ENCODE results near the gene TM9SF1. TPM values are rescaled to one million over a fixed set of nuclear protein-coding genes. Genes with fewer than 3 reads are reported as not detected.
"Not testable (repeated sequence)": the region's sequence is repeated elsewhere in the genome, so short reads cannot be mapped to it uniquely, and the experiment has no call there.

Gene TM9SF1
- total and polyA plus RNA-seq, 2 of the 13 experiments (the other 11 are each of a cell fraction or from before 2014, with no cell fraction given): 83.2 to 110 TPM

DNA sequence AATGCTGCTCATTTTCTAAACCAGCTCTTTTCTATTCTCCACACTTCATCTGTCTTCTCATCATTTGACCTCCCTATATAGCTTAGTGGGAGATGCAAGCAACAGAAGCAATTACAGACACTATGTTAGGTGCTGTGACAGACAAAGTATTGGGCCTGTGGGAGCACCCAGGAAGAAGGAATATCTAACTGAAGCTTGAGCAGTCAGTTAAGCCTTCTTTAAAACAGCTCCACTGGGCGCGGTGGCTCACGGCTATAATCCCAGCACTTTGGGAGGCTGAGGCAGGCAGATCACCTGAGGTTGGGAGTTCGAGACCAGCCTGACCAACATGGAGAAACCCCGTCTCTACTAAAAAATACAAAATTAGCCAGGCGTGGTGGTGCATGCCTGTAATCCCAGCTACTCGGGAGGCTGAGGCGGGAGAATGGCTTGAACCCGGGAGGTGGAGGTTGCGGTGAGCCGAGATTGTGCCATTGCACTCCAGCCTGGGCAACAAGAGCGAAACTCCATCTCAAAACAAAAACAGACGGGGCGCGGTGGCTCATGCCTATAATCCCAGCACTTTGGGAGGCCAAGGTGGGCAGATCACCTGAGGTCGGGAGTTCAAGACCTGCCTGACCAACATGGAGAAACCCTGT is 8.1 kb upstream of the TM9SF1 start (continued):
- TF ChIP-seq, protein P1, sequence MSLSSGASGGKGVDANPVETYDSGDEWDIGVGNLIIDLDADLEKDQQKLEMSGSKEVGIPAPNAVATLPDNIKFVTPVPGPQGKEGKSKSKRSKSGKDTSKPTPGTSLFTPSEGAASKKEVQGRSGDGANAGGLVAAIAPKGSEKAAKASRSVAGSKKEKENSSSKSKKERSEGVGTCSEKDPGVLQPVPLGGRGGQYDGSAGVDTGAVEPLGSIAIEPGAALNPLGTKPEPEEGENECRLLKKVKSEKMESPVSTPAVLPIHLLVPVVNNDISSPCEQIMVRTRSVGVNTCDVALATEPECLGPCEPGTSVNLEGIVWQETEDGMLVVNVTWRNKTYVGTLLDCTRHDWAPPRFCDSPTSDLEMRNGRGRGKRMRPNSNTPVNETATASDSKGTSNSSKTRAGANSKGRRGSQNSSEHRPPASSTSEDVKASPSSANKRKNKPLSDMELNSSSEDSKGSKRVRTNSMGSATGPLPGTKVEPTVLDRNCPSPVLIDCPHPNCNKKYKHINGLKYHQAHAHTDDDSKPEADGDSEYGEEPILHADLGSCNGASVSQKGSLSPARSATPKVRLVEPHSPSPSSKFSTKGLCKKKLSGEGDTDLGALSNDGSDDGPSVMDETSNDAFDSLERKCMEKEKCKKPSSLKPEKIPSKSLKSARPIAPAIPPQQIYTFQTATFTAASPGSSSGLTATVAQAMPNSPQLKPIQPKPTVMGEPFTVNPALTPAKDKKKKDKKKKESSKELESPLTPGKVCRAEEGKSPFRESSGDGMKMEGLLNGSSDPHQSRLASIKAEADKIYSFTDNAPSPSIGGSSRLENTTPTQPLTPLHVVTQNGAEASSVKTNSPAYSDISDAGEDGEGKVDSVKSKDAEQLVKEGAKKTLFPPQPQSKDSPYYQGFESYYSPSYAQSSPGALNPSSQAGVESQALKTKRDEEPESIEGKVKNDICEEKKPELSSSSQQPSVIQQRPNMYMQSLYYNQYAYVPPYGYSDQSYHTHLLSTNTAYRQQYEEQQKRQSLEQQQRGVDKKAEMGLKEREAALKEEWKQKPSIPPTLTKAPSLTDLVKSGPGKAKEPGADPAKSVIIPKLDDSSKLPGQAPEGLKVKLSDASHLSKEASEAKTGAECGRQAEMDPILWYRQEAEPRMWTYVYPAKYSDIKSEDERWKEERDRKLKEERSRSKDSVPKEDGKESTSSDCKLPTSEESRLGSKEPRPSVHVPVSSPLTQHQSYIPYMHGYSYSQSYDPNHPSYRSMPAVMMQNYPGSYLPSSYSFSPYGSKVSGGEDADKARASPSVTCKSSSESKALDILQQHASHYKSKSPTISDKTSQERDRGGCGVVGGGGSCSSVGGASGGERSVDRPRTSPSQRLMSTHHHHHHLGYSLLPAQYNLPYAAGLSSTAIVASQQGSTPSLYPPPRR (CRISPR knock-in tag; IDR thresholded peaks at IDR 0.05; ENCODE audit: borderline replicate concordance): 0 out of 2 replicates have a peak, but pooled peaks have one; percentile 55
- TF ChIP-seq MED1 (CRISPR knock-in tag; IDR thresholded peaks at IDR 0.05): 0 out of 2 replicates have a peak, but pooled peaks have one; percentile 13
- TF ChIP-seq SAFB2 (CRISPR knock-in tag; IDR thresholded peaks at IDR 0.05; ENCODE audit: borderline replicate concordance, low read depth): peak; percentile 53; the same call in 1 of the 2 replicates
- 0 out of 2 replicates have a peak, but pooled peaks have one; percentile 37 for TF ChIP-seq ZNF230 (CRISPR knock-in tag; IDR thresholded peaks at IDR 0.05)
- 0 out of 2 replicates have a peak, but pooled peaks have one; percentile 27 for TF ChIP-seq ZNF326 (CRISPR knock-in tag; IDR thresholded peaks at IDR 0.05; ENCODE audit: borderline replicate concordance)
- TF ChIP-seq ZNF558 (CRISPR knock-in tag; IDR thresholded peaks at IDR 0.05; ENCODE audit: borderline replicate concordance): 0 out of 2 replicates have a peak, but pooled peaks have one; percentile 48

DNA sequence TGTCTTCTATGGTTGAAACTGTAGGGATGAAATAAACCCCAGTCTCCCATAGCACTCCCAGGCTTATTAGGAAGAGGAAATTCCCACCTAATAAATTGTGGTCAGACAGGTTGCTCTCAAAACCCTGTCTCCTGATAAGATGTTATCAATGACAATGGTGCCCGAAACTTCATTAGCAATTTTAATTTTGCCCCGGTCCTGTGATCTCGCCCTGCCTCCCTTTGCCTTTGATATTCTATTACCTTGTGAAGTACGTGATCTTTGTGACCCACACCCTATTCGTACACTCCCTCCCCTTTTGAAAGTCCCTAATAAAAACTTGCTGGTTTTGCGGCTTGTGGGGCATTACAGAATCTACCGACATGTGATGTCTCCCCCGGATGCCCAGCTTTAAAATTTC is 7.3 kb upstream of the TM9SF1 start:
- CTCF ChIA-PET (ENCODE audit: low intra/inter-chr PET ratio, low total read pairs); H3K9ac ChIP-seq (ENCODE audit: insufficient read depth, low read depth, low read length); H3K79me2 ChIP-seq (ENCODE audit: insufficient read depth, low read length); FAIRE-seq; H3K4me2 ChIP-seq (ENCODE audit: low read depth, low read length); H3K27ac ChIP-seq (ENCODE audit: extremely low read length, insufficient read depth, low read length); H2AFZ ChIP-seq (ENCODE audit: low read length); H4K20me1 ChIP-seq (ENCODE audit: insufficient read depth, low read length); H3K27me3 ChIP-seq (ENCODE audit: control insufficient read depth in 1 of 2, insufficient read depth in 2 of 2, low read length in 2 of 2); intact Hi-C loops (cut with micrococcal nuclease; ENCODE audit: unreplicated experiment); BruUV-seq (replicated peaks); DNase-seq (ENCODE audit: low spot score); H3K9me3 ChIP-seq (ENCODE audit: low read length); in situ Hi-C loops (cut with HindIII; ENCODE audit: extremely low pct_ligation_motif_present, low pct_unique_long_range_greater_than_20kb); ATAC-seq; H3K4me3 ChIP-seq (replicated peaks in 1 of 3; ENCODE audit: insufficient read depth in 1 of 3, low read depth in 2 of 3, low read length in 3 of 3): not testable (repeated sequence)
- Histone ChIP-seq H3K4me1 (ENCODE audit: insufficient read depth, low read length) (peaks cover 18% of the 10 kb centered on the region), H3K36me3 (replicated peaks in 1 of 2; ENCODE audit: control insufficient read depth in 1 of 2, insufficient read depth in 2 of 2, low read length in 2 of 2) (peaks cover 22 to 28% of the 10 kb centered on the region in 2 experiments; a peak in 4 of 5 replicates)
- 97% methylated on average over 8 of the region's 8 CpGs for WGBS (ENCODE audit: low lambda C conversion rate)
- POLR2A ChIA-PET: interaction anchor here (1.2 to 2.9 kb wide), 6 partner anchors 10 to 88 kb away, joined by 3 to 23 read pairs (median 5); partner anchors contain the start of genes CHMP4A, DCAF11, IPO4 and MDP1
- TF ChIP-seq RBFOX2 (IDR thresholded peaks at IDR 0.05; ENCODE audit: low read depth, low read length): 0 out of 2 replicates have a peak, but pooled peaks have one; percentile 27
